GM21717 (cell line): Measurements from ENCODE around the gene CALCOCO2.
"Not testable (repeated sequence)": the region's sequence is repeated elsewhere in the genome, so short reads cannot be mapped to it uniquely, and the experiment has no call there.

Experiments
- ATAC-seq: cut with Tn5 transposase; IDR thresholded peaks from one replicate; pipeline ENCODE4 v1.9.1; 2021; ENCODE audit warnings: mild to moderate bottlenecking, moderate library complexity; ENCODE audit not compliant: unreplicated experiment

Gene CALCOCO2

GRCh38 chr17:48830840-48831548 is at the start of gene CALCOCO2:
Gene CALCOCO2 (plus strand): TSS chr17:48831035. CDS start chr17:48841708, 10,673 bp downstream.
- peak; percentile 72 for ATAC-seq

GRCh38 chr17:48787828-48788227 is 43.0 kb upstream of the CALCOCO2 start:
- ATAC-seq, result no peak

GRCh38 chr17:48790607-48791127 is 40.2 kb upstream of the CALCOCO2 start:
- ATAC-seq, result no peak

- peak; percentile 41 for ATAC-seq
These were observed 39.5 kb upstream of the CALCOCO2 start for GRCh38 chr17:48791128-48792032.

- no peak for ATAC-seq
These were observed 38.6 kb upstream of the CALCOCO2 start for GRCh38 chr17:48792033-48792798.

- ATAC-seq, result no peak
These were observed 35.2 kb upstream of the CALCOCO2 start for GRCh38 chr17:48795444-48796162.

GRCh38 chr17:48796163-48796522 is 34.7 kb upstream of the CALCOCO2 start:
- ATAC-seq, result not testable (repeated sequence)

- no peak for ATAC-seq
These were observed 31.6 kb upstream of the CALCOCO2 start for GRCh38 chr17:48799069-48799723.

GRCh38 chr17:48800626-48801217 is 30.1 kb upstream of the CALCOCO2 start:
- ATAC-seq, result no peak

GRCh38 chr17:48804936-48805411 is 25.9 kb upstream of the CALCOCO2 start:
- no peak for ATAC-seq

- no peak for ATAC-seq
These were observed 21.7 kb upstream of the CALCOCO2 start for GRCh38 chr17:48809182-48809581.

GRCh38 chr17:48812001-48812400 is 18.8 kb upstream of the CALCOCO2 start:
- ATAC-seq, result no peak

- no peak for ATAC-seq
These were observed 16.3 kb upstream of the CALCOCO2 start for GRCh38 chr17:48814504-48814903.

- no peak for ATAC-seq
These were observed 15.5 kb upstream of the CALCOCO2 start for GRCh38 chr17:48815311-48815710.

- ATAC-seq, result no peak
These were observed 14.4 kb upstream of the CALCOCO2 start for GRCh38 chr17:48816438-48816773.

GRCh38 chr17:48816774-48817590 is 13.9 kb upstream of the CALCOCO2 start, which contains the start of gene TTLL6:
Gene TTLL6 (minus strand): TSS chr17:48817229. CDS start chr17:48817072, 157 bp downstream.
- peak; percentile 63 for ATAC-seq

- ATAC-seq, result no peak
These were observed 12.4 kb upstream of the CALCOCO2 start for GRCh38 chr17:48818361-48818841.

GRCh38 chr17:48819466-48819865 is 11.4 kb upstream of the CALCOCO2 start:
- no peak for ATAC-seq
